Naive thymus-derived CD8-positive, alpha-beta T cell (primary cell): Measurements from ENCODE around the gene FAM107B. TPM values are rescaled to one million over a fixed set of nuclear protein-coding genes. Genes with fewer than 3 reads are reported as not detected.

Experiments used
- ATAC-seq, 2 donors: fragments of 150-1000 bp; cut with Tn5 transposase in 1 of 2; sonication (Bioruptor Pico), chemical (Tn5 transposase) in 1 of 2; 1 replicate in 1 of 2; 2 replicates in 1 of 2; pipeline ENCODE4 v1.10.0; 2021; ENCODE audit warnings: mild to moderate bottlenecking in 2 of 2, moderate library complexity in 2 of 2
- POLR2A ChIA-PET: fragments of 350-600 bp; sonication (Branson Sonifier 250); formaldehyde crosslinking; loops from one replicate; lab custom pipeline; 2021; ENCODE audit warnings: antibody characterized with exemption; lab: Charles Lee
- DNase-seq, 10 donors: peaks; one replicate each; pipeline versions ENCODE4 v3.0.0 to v3.0.0-alpha.2; 2020 to 2022
- H3K27ac Mint-ChIP-seq, 10 donors: one replicate each; pipeline ENCODE4 v1.8.0; 2020 to 2022; ENCODE audit warnings: mild to moderate bottlenecking in 10 of 10, mixed read lengths in 10 of 10, moderate library complexity in 4 of 10, inconsistent platforms in 1 of 10
- H3K27me3 Mint-ChIP-seq, 5 donors: one replicate each; pipeline ENCODE4 v1.8.0; 2021 to 2022; ENCODE audit warnings: mixed read lengths in 5 of 5
- H3K36me3 Mint-ChIP-seq, 3 donors: one replicate each; pipeline ENCODE4 v1.8.0; 2020 to 2022; ENCODE audit warnings: mixed read lengths in 3 of 3, mild to moderate bottlenecking in 2 of 3, inconsistent platforms in 1 of 3
- H3K4me1 Mint-ChIP-seq, 4 donors: one replicate each; pipeline ENCODE4 v1.8.0; 2021 to 2022; ENCODE audit warnings: mixed read lengths in 4 of 4
- H3K4me3 Mint-ChIP-seq, 10 donors: one replicate each; pipeline ENCODE4 v1.8.0; 2020 to 2022; ENCODE audit warnings: mild to moderate bottlenecking in 10 of 10, mixed read lengths in 10 of 10, moderate library complexity in 6 of 10, inconsistent platforms in 1 of 10
- H3K9me3 Mint-ChIP-seq, 9 donors: one replicate each; pipeline ENCODE4 v1.8.0; 2020 to 2022; ENCODE audit warnings: mixed read lengths in 9 of 9, mild to moderate bottlenecking in 3 of 9, inconsistent platforms in 1 of 9, moderate library complexity in 1 of 9
- polyA plus RNA-seq, 3 donors: library from polyadenylated mRNA; unstranded; fragments of 300-500 nt; fragmentation: Illumina TruSeq; gene quantifications; one replicate each; pipeline ENCODE4 v1.2.3, GENCODE V29; 2021
- total RNA-seq, 8 experiments: library from RNA in 2 of 8; stranded (reverse) in 2 of 8; gene quantifications; one replicate each; pipeline ENCODE4 v1.2.3 and lab custom pipeline; 2021 to 2026

FAM107B gene
- total and polyA plus RNA-seq, 5 experiments from 2014 or later, result 250 to 319 (median 260) TPM

DNA sequence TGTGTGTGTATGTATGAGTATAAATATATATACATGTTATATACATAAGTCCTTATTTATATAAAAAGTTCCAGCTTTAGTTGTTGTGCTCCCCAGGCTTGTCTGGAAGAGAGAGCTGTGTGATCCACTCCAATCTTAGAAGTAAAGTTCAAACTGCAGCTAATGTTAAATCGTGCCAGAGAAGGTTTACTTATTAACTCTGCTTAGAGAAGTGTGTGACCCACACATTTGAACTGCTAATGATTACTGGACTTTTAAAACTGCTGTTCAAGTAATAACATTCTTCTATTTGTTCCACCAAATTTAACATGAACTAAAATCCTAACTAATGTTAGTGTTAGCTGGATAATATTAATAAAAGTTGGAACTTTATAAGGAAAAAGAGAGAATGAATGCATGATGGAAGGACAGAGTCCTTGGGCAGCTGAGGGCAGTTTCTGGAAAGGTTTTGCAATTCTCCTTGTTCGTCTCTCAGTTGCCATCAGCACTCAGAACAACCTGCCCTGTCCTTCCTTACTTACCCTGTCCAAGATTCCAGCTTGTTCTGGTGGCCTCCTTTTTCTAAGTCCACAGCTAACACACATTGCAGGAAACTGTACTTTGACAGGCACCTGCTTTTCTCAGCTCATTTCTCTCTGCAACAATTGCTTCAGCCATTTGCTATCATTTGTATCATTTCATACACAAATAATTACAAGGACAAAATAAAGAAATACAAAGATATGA lies 162.6 kb downstream of the FAM107B start:
- DNase-seq, result no peak
- no peak for ATAC-seq
- H3K27me3 Mint-ChIP-seq, result no peaks in the 10 kb centered on the region
- peaks cover 10 to 46% (median 20%) of the 10 kb centered on the region in 4 donors for H3K4me1 Mint-ChIP-seq
- H3K36me3 Mint-ChIP-seq, result no peaks in the 10 kb centered on the region
- no peaks in the 10 kb centered on the region for H3K9me3 Mint-ChIP-seq
- no peak overlapping the region for H3K27ac Mint-ChIP-seq
- H3K4me3 Mint-ChIP-seq, result no peak overlapping the region
- POLR2A ChIA-PET, result interaction anchor here (0.5 kb wide), 1 partner anchor 42 kb away, joined by 4 read pairs; no protein-coding TSS in a partner anchor

- no peaks in the 10 kb centered on the region for H3K9me3 Mint-ChIP-seq
- peaks cover 11 to 52% (median 24%) of the 10 kb centered on the region in 4 donors for H3K4me1 Mint-ChIP-seq
- H3K27me3 Mint-ChIP-seq, result no peaks in the 10 kb centered on the region
- POLR2A ChIA-PET, result interaction anchor here (1.4 kb wide), 1 partner anchor 229 kb away, joined by 4 read pairs; the partner anchor contains the start of genes CDNF, HSPA14 and MSANTD7
- H3K27ac Mint-ChIP-seq, result peak overlapping the region in 1 of 10 donors; percentile 70
- no peak overlapping the region for H3K4me3 Mint-ChIP-seq
- ATAC-seq (no peak), DNase-seq (no peak)
- H3K36me3 Mint-ChIP-seq, result no peaks in the 10 kb centered on the region
Observed at GRCh38 chr10:14609178-14609577, 165.5 kb downstream of the FAM107B start.

DNA sequence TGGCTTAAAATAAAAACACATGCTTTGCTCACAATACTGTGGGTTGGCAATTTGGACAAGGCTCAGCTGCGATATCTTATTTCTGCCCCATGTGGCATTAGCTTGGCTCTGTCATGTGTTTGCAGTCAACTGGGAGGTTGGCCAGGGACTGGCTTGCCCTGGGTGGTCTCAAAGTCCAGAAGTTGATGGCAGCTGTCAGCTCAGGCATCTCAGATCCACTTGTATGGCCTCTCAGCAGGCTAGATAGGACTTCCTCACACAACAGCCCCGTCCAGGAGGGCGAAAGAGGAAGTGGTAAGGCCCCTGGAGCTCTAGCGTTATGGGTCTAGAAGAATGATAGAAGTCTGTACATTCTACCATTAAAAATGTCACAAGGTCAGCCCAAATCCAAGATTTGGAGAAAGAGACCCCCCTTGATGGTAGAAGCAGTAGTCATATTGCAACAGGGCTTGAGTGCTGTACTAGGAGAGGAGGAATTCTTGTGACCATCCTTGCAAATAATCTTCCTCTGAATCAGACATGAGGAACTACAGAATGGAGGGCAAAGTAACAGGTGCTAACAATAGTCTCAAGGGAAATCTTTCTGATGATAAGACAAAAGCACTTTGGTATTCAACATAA lies 166.2 kb downstream of the FAM107B start:
- Mint-ChIP-seq H3K36me3 (no peaks in the 10 kb centered on the region), H3K9me3 (no peaks in the 10 kb centered on the region), H3K4me3 (peak overlapping the region in 1 of 10 donors; percentile 36), H3K4me1 (peaks cover 11 to 51% (median 24%) of the 10 kb centered on the region in 4 donors), H3K27ac (peak overlapping the region in 3 of 10 donors; percentile 15 to 70 (median 24)), H3K27me3 (no peaks in the 10 kb centered on the region)
- POLR2A ChIA-PET, result interaction anchor here (1.0 to 1.4 kb wide), 3 partner anchors 25 to 230 kb away, joined by 3 to 4 read pairs (median 4); partner anchors contain the start of genes CDNF, HSPA14 and MSANTD7
- ATAC-seq (no peak), DNase-seq (peak in 1 of 10 donors; percentile 27)

DNA sequence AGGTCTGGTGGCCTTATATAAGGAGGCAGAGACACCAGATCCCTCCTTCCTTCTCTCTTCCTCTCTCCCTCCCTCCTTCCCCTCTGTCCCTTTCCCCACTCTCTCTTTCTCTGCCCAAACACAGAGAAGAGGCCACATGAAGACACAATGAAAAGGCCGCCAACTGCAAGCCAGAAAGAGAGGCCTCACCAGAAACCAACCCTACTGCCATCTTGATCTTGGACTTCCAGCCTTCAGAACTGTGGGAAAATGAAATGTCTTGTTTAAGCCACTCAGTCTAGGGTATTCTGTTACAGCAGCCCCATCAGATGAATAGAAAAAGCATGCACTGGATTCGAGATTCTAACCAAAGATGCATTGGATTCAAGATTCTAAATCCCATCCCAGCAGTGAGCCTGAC lies 168.1 kb downstream of the FAM107B start:
- no peak for ATAC-seq

GRCh38 chr10:14605231-14605925 lies 169.3 kb downstream of the FAM107B start:
- Mint-ChIP-seq H3K9me3 (no peaks in the 10 kb centered on the region), H3K27me3 (no peaks in the 10 kb centered on the region), H3K36me3 (peaks cover 0 to 12% (median 8%) of the 10 kb centered on the region in 3 donors), H3K4me3 (peak overlapping the region; percentile 88 to 99 (median 95)), H3K27ac (peak overlapping the region; percentile 90 to 99 (median 96)), H3K4me1 (peaks cover 27 to 66% (median 49%) of the 10 kb centered on the region in 4 donors)
- DNase-seq, result no peak
- POLR2A ChIA-PET, result interaction anchor here (0.6 to 2.4 kb wide), 7 partner anchors 17 to 232 kb away, joined by 3 to 8 read pairs (median 5); partner anchors contain the start of genes CDNF, HSPA14 and MSANTD7
- peak in 1 of 2 donors; percentile 6 for ATAC-seq

More for the DNA sequence above, 168.1 kb downstream of the FAM107B start:
- H3K27me3 Mint-ChIP-seq, result no peaks in the 10 kb centered on the region
- H3K36me3 Mint-ChIP-seq, result peaks cover 0 to 4% (median 1%) of the 10 kb centered on the region in 3 donors
- H3K4me1 Mint-ChIP-seq, result peaks cover 19 to 61% (median 40%) of the 10 kb centered on the region in 4 donors
- no peaks in the 10 kb centered on the region for H3K9me3 Mint-ChIP-seq
- no peak overlapping the region for H3K4me3 Mint-ChIP-seq
- POLR2A ChIA-PET, result interaction anchor here (1.0 kb wide), 1 partner anchor 37 kb away, joined by 3 read pairs; no protein-coding TSS in a partner anchor
- DNase-seq, result no peak
- H3K27ac Mint-ChIP-seq, result peak overlapping the region in 2 of 10 donors; percentile 24 to 96

DNA sequence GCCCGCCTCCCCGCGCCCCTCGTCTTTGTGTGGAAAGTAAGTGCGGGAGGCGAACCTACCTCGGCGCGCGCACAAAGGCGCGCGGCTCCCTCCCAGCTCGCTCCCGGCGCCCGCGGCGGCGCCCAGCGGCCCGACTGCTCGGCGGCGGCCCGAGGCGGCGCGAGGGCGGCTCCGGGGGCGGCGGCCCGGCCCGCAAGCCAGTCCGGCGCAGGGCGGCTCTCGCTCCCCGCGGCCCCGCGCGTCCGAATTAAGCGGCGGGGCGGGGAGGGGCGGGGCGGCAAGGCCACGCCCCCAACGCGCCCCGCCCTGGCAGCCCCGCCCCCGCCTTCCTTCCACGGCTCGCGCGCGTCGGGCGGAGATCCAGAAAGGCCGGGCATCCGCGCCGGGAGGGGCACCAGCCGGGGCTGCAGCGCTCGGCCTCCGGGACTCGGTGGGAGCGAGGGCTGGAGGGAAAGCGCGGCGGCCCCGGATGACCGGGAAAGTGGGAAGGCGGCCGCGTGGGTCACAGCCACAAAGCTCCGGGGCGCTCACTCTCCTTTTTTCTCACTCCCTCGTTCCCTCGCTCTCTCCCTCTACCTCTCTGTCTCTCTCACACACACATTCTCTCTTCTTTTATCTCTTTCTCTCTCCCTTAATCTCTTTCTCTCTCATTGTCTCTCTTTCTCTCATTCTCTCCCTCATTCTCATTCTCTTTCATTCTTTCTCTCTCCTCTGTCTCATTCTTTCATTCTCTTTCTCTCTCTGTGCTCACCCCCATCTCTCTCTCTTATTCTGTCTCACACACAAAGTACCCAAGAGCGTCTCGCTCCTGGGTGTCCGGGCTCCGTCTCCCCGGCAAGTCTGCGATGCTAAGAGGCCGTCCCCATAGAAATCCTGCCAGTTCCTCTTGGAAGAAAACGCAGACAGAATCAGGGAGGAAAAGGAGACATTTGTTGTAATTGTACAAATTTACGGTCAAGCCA lies 170.2 kb downstream of the FAM107B start:
- ATAC-seq (peak; percentile 54 to 59), DNase-seq (peak; percentile 51 to 81 (median 70))
- Mint-ChIP-seq H3K4me3 (peak overlapping the region; percentile 88 to 99 (median 95)), H3K36me3 (peaks cover 0 to 21% (median 12%) of the 10 kb centered on the region in 3 donors), H3K27me3 (no peaks in the 10 kb centered on the region), H3K9me3 (no peaks in the 10 kb centered on the region), H3K4me1 (peaks cover 30 to 71% (median 56%) of the 10 kb centered on the region in 4 donors), H3K27ac (peak overlapping the region; percentile 90 to 99 (median 96))
- POLR2A ChIA-PET, result interaction anchor here (0.5 to 2.4 kb wide), 12 partner anchors 10 to 233 kb away, joined by 3 to 8 read pairs (median 4); partner anchors contain the start of genes CDNF, HSPA14 and MSANTD7

- ATAC-seq, result peak; percentile 5 to 29
- Mint-ChIP-seq H3K4me3 (peak overlapping the region; percentile 91 to 100 (median 98)), H3K36me3 (peaks cover 0 to 27% (median 14%) of the 10 kb centered on the region in 3 donors), H3K4me1 (peaks cover 34 to 72% (median 63%) of the 10 kb centered on the region in 4 donors), H3K27me3 (no peaks in the 10 kb centered on the region), H3K9me3 (no peaks in the 10 kb centered on the region), H3K27ac (peak overlapping the region; percentile 90 to 99 (median 98))
- peak in 5 of 10 donors; percentile 18 to 46 (median 33) for DNase-seq
- POLR2A ChIA-PET, result interaction anchor here (0.5 to 1.7 kb wide), 8 partner anchors 11 to 49 kb away, joined by 3 to 8 read pairs (median 4); no protein-coding TSS in a partner anchor
Observed at GRCh38 chr10:14603534-14604102, 171.1 kb downstream of the FAM107B start.

DNA sequence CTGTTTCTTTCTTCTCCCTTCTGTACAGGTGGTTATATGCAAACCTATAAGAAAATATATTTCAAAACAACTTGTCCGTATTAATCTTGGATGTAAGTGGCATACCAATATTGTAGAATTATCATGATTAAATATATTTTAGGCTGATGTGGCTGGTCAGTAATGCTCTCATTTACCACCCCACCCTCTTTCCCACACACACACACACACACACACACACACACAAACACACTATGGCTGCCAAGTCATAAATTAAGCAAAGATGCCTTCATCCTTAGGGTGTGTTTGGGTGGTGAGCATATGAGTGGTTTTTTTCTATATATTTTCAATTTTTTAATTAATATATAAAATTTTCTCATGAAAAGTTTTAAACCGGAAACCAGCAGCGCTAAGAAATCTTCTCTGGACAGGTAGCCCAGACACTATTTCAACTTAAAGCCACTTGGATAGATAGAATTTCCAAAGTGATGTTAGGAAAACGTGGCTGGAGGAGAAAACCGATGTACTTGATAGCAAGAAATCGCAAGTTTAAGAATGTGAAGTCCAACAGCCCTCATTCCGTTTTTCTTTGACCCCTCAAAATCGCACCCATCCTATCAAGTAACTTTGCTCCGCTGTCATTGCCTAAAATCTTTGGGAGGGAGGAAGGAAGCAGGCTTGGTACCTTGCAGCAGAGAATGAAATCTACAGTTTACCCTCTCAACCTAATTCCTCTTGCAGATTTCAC lies 171.7 kb downstream of the FAM107B start:
- no peaks in the 10 kb centered on the region for H3K27me3 Mint-ChIP-seq
- H3K4me3 Mint-ChIP-seq, result peak overlapping the region; percentile 91 to 100 (median 98)
- DNase-seq (no peak), ATAC-seq (no peak)
- H3K27ac Mint-ChIP-seq, result peak overlapping the region; percentile 90 to 99 (median 98)
- H3K4me1 Mint-ChIP-seq, result peaks cover 41 to 79% (median 66%) of the 10 kb centered on the region in 4 donors
- H3K36me3 Mint-ChIP-seq, result peaks cover 0 to 33% (median 19%) of the 10 kb centered on the region in 3 donors
- POLR2A ChIA-PET, result interaction anchor here (0.6 to 3.5 kb wide), 5 partner anchors 14 to 52 kb away, joined by 3 to 30 read pairs (median 5); no protein-coding TSS in a partner anchor
- H3K9me3 Mint-ChIP-seq, result no peaks in the 10 kb centered on the region

DNA sequence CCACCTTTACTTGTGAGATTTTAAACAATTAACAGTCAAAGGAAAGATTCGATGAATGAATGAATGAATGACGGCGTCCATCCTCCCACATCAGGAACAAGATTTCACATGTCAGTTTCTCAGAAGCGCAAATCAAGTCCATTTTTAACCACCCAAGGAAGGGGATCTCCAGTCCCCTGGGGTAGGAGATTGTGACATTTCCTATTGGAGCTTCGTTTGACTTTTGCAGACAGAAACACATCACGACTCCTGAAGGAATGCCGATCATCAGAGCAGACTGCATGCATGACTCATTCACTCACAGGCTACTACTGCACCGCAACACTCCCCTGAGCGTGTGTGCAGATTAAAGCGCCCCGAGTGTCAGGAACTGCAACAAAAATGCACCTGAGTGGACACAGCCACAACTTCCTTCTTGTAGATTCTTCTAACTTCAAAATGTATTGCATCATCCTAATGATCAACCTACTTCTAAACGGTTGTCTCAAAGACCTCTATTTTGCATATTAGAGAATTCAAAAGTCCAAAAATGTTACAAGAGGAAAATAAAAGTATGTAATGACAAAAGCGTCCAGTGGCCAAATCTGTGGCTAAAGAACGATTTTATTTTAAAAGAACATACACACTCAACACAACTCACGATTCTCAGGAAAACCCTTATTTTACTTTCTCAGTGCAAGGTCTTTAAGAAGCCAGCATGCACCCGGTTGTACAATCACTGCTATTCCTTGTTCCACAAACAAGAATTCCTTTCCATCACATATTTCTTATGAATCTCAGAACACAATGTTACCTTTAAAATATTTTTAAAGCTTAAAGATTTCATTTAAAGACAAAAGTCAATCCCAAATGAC lies 172.6 kb downstream of the FAM107B start:
- H3K27me3 Mint-ChIP-seq, result no peaks in the 10 kb centered on the region
- H3K27ac Mint-ChIP-seq, result peak overlapping the region; percentile 80 to 98 (median 92)
- ATAC-seq, result peak; percentile 14 to 25
- peak overlapping the region; percentile 80 to 100 (median 98) for H3K4me3 Mint-ChIP-seq
- POLR2A ChIA-PET, result interaction anchor here (0.6 to 3.5 kb wide), 8 partner anchors 10 to 53 kb away, joined by 3 to 30 read pairs (median 5); no protein-coding TSS in a partner anchor
- H3K9me3 Mint-ChIP-seq, result no peaks in the 10 kb centered on the region
- peaks cover 41 to 87% (median 72%) of the 10 kb centered on the region in 4 donors for H3K4me1 Mint-ChIP-seq
- peaks cover 0 to 40% (median 26%) of the 10 kb centered on the region in 3 donors for H3K36me3 Mint-ChIP-seq
- DNase-seq, result peak in 7 of 10 donors; percentile 41 to 79 (median 48)
